GM12874 (cell line): ENCODE results near the gene MIOS.

Experiments
- CTCF ChIP-seq: IDR thresholded peaks from 2 replicates; pipeline ENCODE4 v1.5.1; 2011; ENCODE audit warnings: low read depth, mild to moderate bottlenecking, control low read depth, low read length, moderate library complexity; ENCODE audit not compliant: insufficient read depth

MIOS gene

GRCh38 chr7:7613210-7613609 is 46.5 kb downstream of the MIOS start:
- no peak for TF ChIP-seq CTCF

GRCh38 chr7:7614018-7614741 is 47.5 kb downstream of the MIOS start:
- TF ChIP-seq CTCF = no peak

- TF ChIP-seq CTCF = no peak
Measured at GRCh38 chr7:7617550-7617949, 50.9 kb downstream of the MIOS start.

- TF ChIP-seq CTCF = no peak
Measured at GRCh38 chr7:7618410-7618809, 51.7 kb downstream of the MIOS start.

- no peak for TF ChIP-seq CTCF
Measured at GRCh38 chr7:7620236-7620635, 53.6 kb downstream of the MIOS start.

- TF ChIP-seq CTCF = no peak
Measured at GRCh38 chr7:7620644-7621210, 54.0 kb downstream of the MIOS start.

- TF ChIP-seq CTCF = no peak
Measured at GRCh38 chr7:7628476-7628875, 61.8 kb downstream of the MIOS start.
